PC-9 (cell line): ENCODE measurements around the gene CCDC191.

Source experiments
- EZH2 ChIP-seq: fragments of 200-600 bp; sonication (generic); IDR thresholded peaks from 2 replicates; pipeline ENCODE4 v1.8.0; 2017; ENCODE audit warnings: antibody characterized with exemption, low read depth
- TF ChIP-seq, protein P1 (sequence below): fragments of 200-600 bp; sonication (generic); conservative IDR thresholded peaks from 2 replicates; pipeline ENCODE4 v1.6.1; 2017; ENCODE audit warnings: mixed run types, antibody characterized with exemption, mild to moderate bottlenecking, moderate library complexity

DNA sequence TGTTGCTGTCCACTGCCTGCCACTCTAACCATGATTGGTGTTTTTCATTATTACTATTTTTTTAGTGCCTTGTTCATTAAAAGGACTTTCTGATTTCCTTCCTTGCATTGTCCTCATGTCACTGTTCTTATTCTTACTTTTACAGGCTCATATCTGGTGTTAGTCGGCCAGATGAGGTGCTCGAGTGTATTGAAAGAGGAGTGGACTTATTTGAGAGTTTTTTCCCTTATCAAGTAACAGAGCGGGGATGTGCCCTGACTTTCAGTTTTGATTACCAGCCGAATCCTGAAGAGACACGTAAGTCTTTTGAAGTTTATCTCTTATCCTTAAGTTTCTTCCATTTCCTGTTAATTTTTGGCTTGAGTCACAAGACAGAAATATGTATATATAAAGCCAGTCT is 23.4 kb upstream of the CCDC191 start:
- TF ChIP-seq, protein P1, sequence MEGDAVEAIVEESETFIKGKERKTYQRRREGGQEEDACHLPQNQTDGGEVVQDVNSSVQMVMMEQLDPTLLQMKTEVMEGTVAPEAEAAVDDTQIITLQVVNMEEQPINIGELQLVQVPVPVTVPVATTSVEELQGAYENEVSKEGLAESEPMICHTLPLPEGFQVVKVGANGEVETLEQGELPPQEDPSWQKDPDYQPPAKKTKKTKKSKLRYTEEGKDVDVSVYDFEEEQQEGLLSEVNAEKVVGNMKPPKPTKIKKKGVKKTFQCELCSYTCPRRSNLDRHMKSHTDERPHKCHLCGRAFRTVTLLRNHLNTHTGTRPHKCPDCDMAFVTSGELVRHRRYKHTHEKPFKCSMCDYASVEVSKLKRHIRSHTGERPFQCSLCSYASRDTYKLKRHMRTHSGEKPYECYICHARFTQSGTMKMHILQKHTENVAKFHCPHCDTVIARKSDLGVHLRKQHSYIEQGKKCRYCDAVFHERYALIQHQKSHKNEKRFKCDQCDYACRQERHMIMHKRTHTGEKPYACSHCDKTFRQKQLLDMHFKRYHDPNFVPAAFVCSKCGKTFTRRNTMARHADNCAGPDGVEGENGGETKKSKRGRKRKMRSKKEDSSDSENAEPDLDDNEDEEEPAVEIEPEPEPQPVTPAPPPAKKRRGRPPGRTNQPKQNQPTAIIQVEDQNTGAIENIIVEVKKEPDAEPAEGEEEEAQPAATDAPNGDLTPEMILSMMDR: no peak
- no peak for TF ChIP-seq EZH2
